Peyer's patch (tissue), 4 donors: ENCODE data around the gene PNCK.

Experiments
- POLR2A ChIP-seq, 2 donors: fragments of 450-650 bp; IDR thresholded peaks; one replicate each; pipeline ENCODE4 v1.5.1; 2017; ENCODE audit warnings: antibody characterized with exemption in 2 of 2, mild to moderate bottlenecking in 2 of 2, moderate library complexity in 2 of 2
- TF ChIP-seq, protein P1 (sequence below), 6 experiments: fragments of 450-650 bp in 4 of 6; fragments of 200-600 bp in 2 of 6; sonication (generic) in 1 of 6; IDR thresholded peaks; one replicate each; pipeline ENCODE4 v1.5.1; 2017 to 2019; ENCODE audit warnings: antibody characterized with exemption in 6 of 6, mild to moderate bottlenecking in 3 of 6, moderate library complexity in 1 of 6

DNA sequence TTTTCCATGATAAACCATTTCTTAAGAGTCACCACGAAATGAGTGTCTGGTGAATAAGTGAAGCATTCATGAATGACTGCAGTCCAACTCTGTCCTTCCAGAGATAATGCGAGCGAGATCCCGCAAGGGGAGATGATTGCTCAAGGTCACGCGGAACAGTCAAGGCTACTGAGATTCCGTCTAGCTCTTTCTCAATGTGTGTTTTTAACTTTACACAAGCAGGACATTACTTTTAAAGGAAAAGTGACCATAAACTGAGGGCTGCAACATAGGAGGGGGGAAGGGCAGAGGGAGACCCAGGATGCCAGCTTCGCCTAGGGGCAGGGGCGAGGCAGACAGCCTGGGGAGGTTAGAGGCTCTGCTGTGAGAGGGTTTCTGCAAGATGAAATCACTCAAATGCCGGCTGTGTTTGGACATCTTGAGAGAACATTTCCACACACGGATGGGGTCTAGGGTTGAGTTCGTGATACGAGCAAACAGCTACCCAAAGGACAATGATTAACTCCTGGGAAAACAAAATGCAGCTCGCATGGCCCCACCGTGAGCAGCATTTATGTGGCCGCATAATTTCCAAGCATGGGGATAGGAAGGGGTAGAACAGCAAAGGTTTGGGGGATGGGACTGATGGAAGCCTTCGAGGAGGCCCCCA is 50.8 kb downstream of the PNCK start:
- TF ChIP-seq, protein P1, sequence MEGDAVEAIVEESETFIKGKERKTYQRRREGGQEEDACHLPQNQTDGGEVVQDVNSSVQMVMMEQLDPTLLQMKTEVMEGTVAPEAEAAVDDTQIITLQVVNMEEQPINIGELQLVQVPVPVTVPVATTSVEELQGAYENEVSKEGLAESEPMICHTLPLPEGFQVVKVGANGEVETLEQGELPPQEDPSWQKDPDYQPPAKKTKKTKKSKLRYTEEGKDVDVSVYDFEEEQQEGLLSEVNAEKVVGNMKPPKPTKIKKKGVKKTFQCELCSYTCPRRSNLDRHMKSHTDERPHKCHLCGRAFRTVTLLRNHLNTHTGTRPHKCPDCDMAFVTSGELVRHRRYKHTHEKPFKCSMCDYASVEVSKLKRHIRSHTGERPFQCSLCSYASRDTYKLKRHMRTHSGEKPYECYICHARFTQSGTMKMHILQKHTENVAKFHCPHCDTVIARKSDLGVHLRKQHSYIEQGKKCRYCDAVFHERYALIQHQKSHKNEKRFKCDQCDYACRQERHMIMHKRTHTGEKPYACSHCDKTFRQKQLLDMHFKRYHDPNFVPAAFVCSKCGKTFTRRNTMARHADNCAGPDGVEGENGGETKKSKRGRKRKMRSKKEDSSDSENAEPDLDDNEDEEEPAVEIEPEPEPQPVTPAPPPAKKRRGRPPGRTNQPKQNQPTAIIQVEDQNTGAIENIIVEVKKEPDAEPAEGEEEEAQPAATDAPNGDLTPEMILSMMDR (IDR thresholded peaks at IDR 0.05) = no peak
- TF ChIP-seq POLR2A (IDR thresholded peaks at IDR 0.05) = no peak
